Naive thymus-derived CD4-positive, alpha-beta T cell (primary cell): ENCODE results near the gene ALDH1L2. TPM values are rescaled to one million over a fixed set of nuclear protein-coding genes. Genes with fewer than 3 reads are reported as not detected.

Experiments
- ATAC-seq: fragments of 150-1000 bp; cut with Tn5 transposase; 2 replicates; pipeline ENCODE4 v1.10.0; 2021; ENCODE audit warnings: mild to moderate bottlenecking, moderate library complexity
- CTCF ChIA-PET: fragments of 350-600 bp; sonication (Branson Sonifier 250); formaldehyde crosslinking; loops from one replicate; lab custom pipeline; 2021; ENCODE audit warnings: antibody characterized with exemption; lab: Charles Lee
- POLR2A ChIA-PET: fragments of 350-600 bp; sonication (Branson Sonifier 250); formaldehyde crosslinking; loops from one replicate; lab custom pipeline; 2021; ENCODE audit warnings: antibody characterized with exemption, inconsistent platforms; lab: Charles Lee
- DNase-seq, 9 donors: peaks; one replicate each; pipeline versions ENCODE4 v3.0.0 to v3.0.0-alpha.2; 2020 to 2022; ENCODE audit warnings: mixed read lengths in 1 of 9
- H3K27ac ChIP-seq: one replicate; pipeline ENCODE4 v1.7.0; 2013; ENCODE audit warnings: mild to moderate bottlenecking, low read depth, low read length, moderate library complexity
- H3K27me3 ChIP-seq, 2 donors: one replicate each; pipeline ENCODE4 v1.7.0; 2013; ENCODE audit warnings: low read length in 2 of 2, mild to moderate bottlenecking in 2 of 2, moderate library complexity in 2 of 2; ENCODE audit not compliant: control insufficient read depth in 2 of 2, insufficient read depth in 2 of 2
- H3K36me3 ChIP-seq, 3 experiments: 1 replicate in 2 of 3; 2 replicates in 1 of 3; pipeline ENCODE4 v1.7.0; 2013; ENCODE audit warnings: low read length in 3 of 3, mild to moderate bottlenecking in 3 of 3, moderate library complexity in 1 of 3; ENCODE audit not compliant: insufficient read depth in 3 of 3, control insufficient read depth in 2 of 3
- H3K4me1 ChIP-seq, 2 donors: one replicate each; pipeline ENCODE4 v1.7.0; 2013; ENCODE audit warnings: low read length in 2 of 2, mild to moderate bottlenecking in 2 of 2, moderate library complexity in 1 of 2; ENCODE audit not compliant: control insufficient read depth in 2 of 2, insufficient read depth in 2 of 2
- H3K4me3 ChIP-seq: 2 replicates; pipeline ENCODE4 v1.7.0; 2013; ENCODE audit warnings: mild to moderate bottlenecking, low read length
- H3K9me3 ChIP-seq, 3 experiments: 1 replicate in 2 of 3; 2 replicates in 1 of 3; pipeline ENCODE4 v1.7.0; 2013; ENCODE audit warnings: low read length in 3 of 3; ENCODE audit not compliant: control insufficient read depth in 2 of 3
- H3K27ac Mint-ChIP-seq, 9 donors: one replicate each; pipeline ENCODE4 v1.8.0; 2020 to 2022; ENCODE audit warnings: mixed read lengths in 9 of 9, mild to moderate bottlenecking in 8 of 9, moderate library complexity in 5 of 9, inconsistent platforms in 2 of 9
- H3K27me3 Mint-ChIP-seq, 5 donors: one replicate each; pipeline ENCODE4 v1.8.0; 2021 to 2022; ENCODE audit warnings: mixed read lengths in 5 of 5, mild to moderate bottlenecking in 1 of 5
- H3K36me3 Mint-ChIP-seq, 5 donors: one replicate each; pipeline ENCODE4 v1.8.0; 2020 to 2022; ENCODE audit warnings: mixed read lengths in 5 of 5, mild to moderate bottlenecking in 3 of 5, inconsistent platforms in 1 of 5
- H3K4me1 Mint-ChIP-seq, 7 donors: one replicate each; pipeline ENCODE4 v1.8.0; 2020 to 2022; ENCODE audit warnings: mixed read lengths in 7 of 7, mild to moderate bottlenecking in 3 of 7, inconsistent platforms in 1 of 7
- H3K4me3 Mint-ChIP-seq, 10 donors: one replicate each; pipeline ENCODE4 v1.8.0; 2020 to 2022; ENCODE audit warnings: mild to moderate bottlenecking in 10 of 10, mixed read lengths in 10 of 10, moderate library complexity in 6 of 10, inconsistent platforms in 2 of 10
- H3K9me3 Mint-ChIP-seq, 11 donors: one replicate each; pipeline ENCODE4 v1.8.0; 2020 to 2022; ENCODE audit warnings: mixed read lengths in 11 of 11, mild to moderate bottlenecking in 4 of 11, inconsistent platforms in 1 of 11, moderate library complexity in 1 of 11
- intact Hi-C, 2 donors: fragments of 100-400 bp; cut with micrococcal nuclease; formaldehyde crosslinking; loops; one replicate each; pipeline ENCODE4 v1.15.1; 2023
- polyA plus RNA-seq, 2 donors: library from polyadenylated mRNA; unstranded; fragments of 300-500 nt; fragmentation: Illumina TruSeq; gene quantifications; one replicate each; pipeline ENCODE4 v1.2.3, GENCODE V29; 2021
- total RNA-seq, 6 experiments: library from RNA in 5 of 6; stranded (reverse) in 5 of 6; gene quantifications; 1 replicate in 5 of 6; 2 replicates in 1 of 6; pipeline ENCODE4 v1.2.3 and lab custom pipeline; 2021 to 2026

Gene ALDH1L2
- total and polyA plus RNA-seq, 7 experiments from 2014 or later, result 0.24 to 0.42 (median 0.34) TPM; not detected in 3

GRCh38 chr12:105001476-105001875 is 82.8 kb downstream of the ALDH1L2 start:
- Mint-ChIP-seq H3K27ac (no peak overlapping the region), H3K4me3 (no peak overlapping the region), H3K9me3 (peaks cover 0 to 21% (median 2%) of the 10 kb centered on the region in 11 donors), H3K4me1 (peaks cover 0 to 14% (median 4%) of the 10 kb centered on the region in 7 donors), H3K27me3 (no peaks in the 10 kb centered on the region), H3K36me3 (peaks cover 46 to 90% (median 81%) of the 10 kb centered on the region in 5 donors)
- DNase-seq (no peak), ATAC-seq (no peak)
- POLR2A ChIA-PET, result no interaction called here
- Histone ChIP-seq H3K27me3 (no peaks in the 10 kb centered on the region), H3K27ac (no peak overlapping the region), H3K4me3 (no peak overlapping the region), H3K36me3 (peaks cover 5 to 60% (median 5%) of the 10 kb centered on the region in 3 experiments), H3K4me1 (no peaks in the 10 kb centered on the region), H3K9me3 (no peaks in the 10 kb centered on the region)
- intact Hi-C loops, result no loop called here
- CTCF ChIA-PET, result no interaction called here

GRCh38 chr12:104999347-104999685 is 84.9 kb downstream of the ALDH1L2 start:
- H3K27ac Mint-ChIP-seq, result no peak overlapping the region
- CTCF ChIA-PET, result no interaction called here

GRCh38 chr12:104998423-104999346 is 85.6 kb downstream of the ALDH1L2 start:
- H3K4me3 Mint-ChIP-seq, result no peak overlapping the region
- peaks cover 0 to 12% (median 2%) of the 10 kb centered on the region in 7 donors for H3K4me1 Mint-ChIP-seq
- peak overlapping the region in 1 of 9 donors; percentile 19 for H3K27ac Mint-ChIP-seq
- ATAC-seq (no peak), DNase-seq (no peak)
- Histone ChIP-seq H3K9me3 (no peaks in the 10 kb centered on the region), H3K27me3 (no peaks in the 10 kb centered on the region), H3K36me3 (peaks cover 5 to 71% (median 5%) of the 10 kb centered on the region in 3 experiments), H3K4me3 (no peak overlapping the region), H3K27ac (no peak overlapping the region), H3K4me1 (no peaks in the 10 kb centered on the region)
- peaks cover 0 to 18% (median 2%) of the 10 kb centered on the region in 11 donors for H3K9me3 Mint-ChIP-seq
- no peaks in the 10 kb centered on the region for H3K27me3 Mint-ChIP-seq
- H3K36me3 Mint-ChIP-seq, result peaks cover 34 to 90% (median 72%) of the 10 kb centered on the region in 5 donors
- intact Hi-C loops, result no loop called here
- ChIA-PET POLR2A (no interaction called here), CTCF (no interaction called here)

More at GRCh38 chr12:104999347-104999685, 84.9 kb downstream of the ALDH1L2 start:
- Histone ChIP-seq H3K9me3 (no peaks in the 10 kb centered on the region), H3K36me3 (peaks cover 5 to 72% (median 5%) of the 10 kb centered on the region in 3 experiments), H3K4me3 (no peak overlapping the region), H3K4me1 (no peaks in the 10 kb centered on the region), H3K27ac (no peak overlapping the region), H3K27me3 (no peaks in the 10 kb centered on the region)
- no peak overlapping the region for H3K4me3 Mint-ChIP-seq
- peaks cover 34 to 92% (median 75%) of the 10 kb centered on the region in 5 donors for H3K36me3 Mint-ChIP-seq
- ATAC-seq, result no peak
- no peak for DNase-seq
- H3K9me3 Mint-ChIP-seq, result peaks cover 0 to 18% (median 2%) of the 10 kb centered on the region in 11 donors
- intact Hi-C loops, result no loop called here
- H3K4me1 Mint-ChIP-seq, result peaks cover 0 to 12% (median 2%) of the 10 kb centered on the region in 7 donors
- H3K27me3 Mint-ChIP-seq, result no peaks in the 10 kb centered on the region
- POLR2A ChIA-PET, result no interaction called here

GRCh38 chr12:104997541-104997940 is 86.7 kb downstream of the ALDH1L2 start:
- POLR2A ChIA-PET, result no interaction called here
- Mint-ChIP-seq H3K36me3 (peaks cover 35 to 92% (median 71%) of the 10 kb centered on the region in 5 donors), H3K4me1 (peaks cover 0 to 12% (median 2%) of the 10 kb centered on the region in 7 donors), H3K27me3 (no peaks in the 10 kb centered on the region), H3K27ac (no peak overlapping the region), H3K9me3 (peaks cover 0 to 15% (median 2%) of the 10 kb centered on the region in 11 donors), H3K4me3 (no peak overlapping the region)
- no peaks in the 10 kb centered on the region for H3K4me1 ChIP-seq
- H3K4me3 ChIP-seq, result no peak overlapping the region
- CTCF ChIA-PET, result no interaction called here
- H3K27me3 ChIP-seq, result no peaks in the 10 kb centered on the region
- H3K9me3 ChIP-seq, result no peaks in the 10 kb centered on the region
- ATAC-seq (no peak), DNase-seq (no peak)
- H3K36me3 ChIP-seq, result peaks cover 5 to 74% (median 5%) of the 10 kb centered on the region in 3 experiments
- intact Hi-C loops, result no loop called here
- no peak overlapping the region for H3K27ac ChIP-seq

- H3K9me3 ChIP-seq, result no peaks in the 10 kb centered on the region
- intact Hi-C loops, result no loop called here
- H3K36me3 ChIP-seq, result peaks cover 0 to 62% (median 0%) of the 10 kb centered on the region in 3 experiments
- H3K27ac Mint-ChIP-seq, result no peak overlapping the region
- POLR2A ChIA-PET, result no interaction called here
- H3K9me3 Mint-ChIP-seq, result peaks cover 0 to 6% (median 0%) of the 10 kb centered on the region in 11 donors
- no peaks in the 10 kb centered on the region for H3K27me3 ChIP-seq
- no peak overlapping the region for H3K4me3 Mint-ChIP-seq
- DNase-seq (no peak), ATAC-seq (no peak)
- no peak overlapping the region for H3K27ac ChIP-seq
- H3K4me1 ChIP-seq, result no peaks in the 10 kb centered on the region
- H3K4me1 Mint-ChIP-seq, result peaks cover 6 to 15% (median 8%) of the 10 kb centered on the region in 7 donors
- CTCF ChIA-PET, result no interaction called here
- H3K4me3 ChIP-seq, result no peak overlapping the region
- H3K36me3 Mint-ChIP-seq, result peaks cover 21 to 91% (median 64%) of the 10 kb centered on the region in 5 donors
- no peaks in the 10 kb centered on the region for H3K27me3 Mint-ChIP-seq
Measured at GRCh38 chr12:104994336-104994735, 89.9 kb downstream of the ALDH1L2 start.

- H3K4me1 Mint-ChIP-seq, result peaks cover 13 to 31% (median 28%) of the 10 kb centered on the region in 7 donors
- Histone ChIP-seq H3K27me3 (no peaks in the 10 kb centered on the region), H3K4me3 (no peak overlapping the region), H3K27ac (no peak overlapping the region), H3K9me3 (no peaks in the 10 kb centered on the region), H3K36me3 (peaks cover 0 to 51% (median 0%) of the 10 kb centered on the region in 3 experiments), H3K4me1 (peaks cover 11 to 12% of the 10 kb centered on the region in 2 donors)
- intact Hi-C loops, result no loop called here
- H3K27ac Mint-ChIP-seq, result no peak overlapping the region
- H3K9me3 Mint-ChIP-seq, result peaks cover 0 to 8% (median 0%) of the 10 kb centered on the region in 11 donors
- H3K4me3 Mint-ChIP-seq, result no peak overlapping the region
- ChIA-PET POLR2A (no interaction called here), CTCF (interaction anchor here (0.6 kb wide), 1 partner anchor 60 kb away, joined by 11 read pairs; no protein-coding TSS in a partner anchor)
- DNase-seq, result no peak
- H3K36me3 Mint-ChIP-seq, result peaks cover 13 to 76% (median 53%) of the 10 kb centered on the region in 5 donors
- ATAC-seq, result no peak
- H3K27me3 Mint-ChIP-seq, result no peaks in the 10 kb centered on the region
Measured at GRCh38 chr12:104991565-104992128, 92.6 kb downstream of the ALDH1L2 start.
